OCI-LY7 (cell line): ENCODE results near the gene POU2AF3.

Source experiments
- EZH2phosphoT487 ChIP-seq: fragments of 200-600 bp; sonication (generic); IDR thresholded peaks from 2 replicates; pipeline ENCODE4 v1.6.1; 2018; ENCODE audit warnings: low read depth, borderline replicate concordance, mild to moderate bottlenecking, mixed run types, antibody characterized with exemption, low read length, moderate library complexity, mixed read lengths
- TF ChIP-seq, protein P1 (sequence below): fragments of 200-600 bp; sonication (generic); conservative IDR thresholded peaks from 2 replicates; pipeline ENCODE4 v1.5.1; 2014; ENCODE audit warnings: mild to moderate bottlenecking, antibody characterized with exemption, low read length, moderate library complexity, mixed read lengths

DNA sequence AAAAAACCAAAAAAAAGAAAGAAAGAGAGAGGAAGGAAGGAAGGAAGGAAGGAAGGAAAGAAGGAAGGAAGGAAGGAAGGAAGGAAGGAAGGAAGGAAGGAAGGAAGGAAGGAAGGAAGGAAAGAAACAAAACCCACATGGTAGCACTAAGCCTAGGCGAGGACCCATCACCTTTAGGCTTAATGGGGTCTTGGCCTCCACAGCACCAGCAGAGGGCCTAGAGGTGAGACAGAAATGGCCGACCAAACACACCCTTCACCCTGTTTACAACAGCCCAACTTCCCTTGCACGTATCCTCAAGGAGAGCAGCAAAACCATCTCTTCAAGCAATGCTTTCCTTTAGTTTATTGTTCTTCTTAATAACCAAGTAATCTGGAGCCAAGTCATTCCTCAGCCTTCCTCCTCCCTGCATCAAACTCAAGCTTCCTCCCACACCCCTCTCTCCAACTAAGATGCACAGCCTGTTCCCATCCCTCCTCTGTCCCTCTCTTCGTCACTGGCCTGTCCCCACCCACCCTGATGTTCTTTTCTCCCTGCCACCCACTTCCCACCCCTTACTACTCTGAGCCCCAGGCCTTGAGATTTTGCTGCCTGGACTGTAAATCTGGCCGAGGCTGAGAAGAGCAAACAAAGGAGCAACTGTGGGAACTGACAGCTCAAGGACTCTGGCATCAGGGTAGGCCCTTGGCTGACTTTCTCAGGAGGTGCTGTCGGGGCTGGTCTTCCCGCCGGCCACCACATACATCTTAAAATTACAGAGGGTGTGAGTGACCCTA, 54.8 kb downstream of the POU2AF3 start:
- TF ChIP-seq, protein P1, sequence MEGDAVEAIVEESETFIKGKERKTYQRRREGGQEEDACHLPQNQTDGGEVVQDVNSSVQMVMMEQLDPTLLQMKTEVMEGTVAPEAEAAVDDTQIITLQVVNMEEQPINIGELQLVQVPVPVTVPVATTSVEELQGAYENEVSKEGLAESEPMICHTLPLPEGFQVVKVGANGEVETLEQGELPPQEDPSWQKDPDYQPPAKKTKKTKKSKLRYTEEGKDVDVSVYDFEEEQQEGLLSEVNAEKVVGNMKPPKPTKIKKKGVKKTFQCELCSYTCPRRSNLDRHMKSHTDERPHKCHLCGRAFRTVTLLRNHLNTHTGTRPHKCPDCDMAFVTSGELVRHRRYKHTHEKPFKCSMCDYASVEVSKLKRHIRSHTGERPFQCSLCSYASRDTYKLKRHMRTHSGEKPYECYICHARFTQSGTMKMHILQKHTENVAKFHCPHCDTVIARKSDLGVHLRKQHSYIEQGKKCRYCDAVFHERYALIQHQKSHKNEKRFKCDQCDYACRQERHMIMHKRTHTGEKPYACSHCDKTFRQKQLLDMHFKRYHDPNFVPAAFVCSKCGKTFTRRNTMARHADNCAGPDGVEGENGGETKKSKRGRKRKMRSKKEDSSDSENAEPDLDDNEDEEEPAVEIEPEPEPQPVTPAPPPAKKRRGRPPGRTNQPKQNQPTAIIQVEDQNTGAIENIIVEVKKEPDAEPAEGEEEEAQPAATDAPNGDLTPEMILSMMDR: 0 out of 2 replicates have a peak, but pooled peaks have one; percentile 34
- no peak for TF ChIP-seq EZH2phosphoT487
